Stomach (tissue), 9 donors: ENCODE measurements around the gene PRKAR2B. TPM values are rescaled to one million over a fixed set of nuclear protein-coding genes. Genes with fewer than 3 reads are reported as not detected.

Source experiments
- DNase-seq, 2 donors: peaks; one replicate each; pipeline versions ENCODE4 v3.0.0 to v3.0.0-alpha.2; 2013 to 2019
- H3K27ac ChIP-seq, 5 donors: fragments of 200-600 bp in 4 of 5; sonication (generic) in 4 of 5; one replicate each; pipeline ENCODE4 v1.5.1; 2013 to 2019; ENCODE audit warnings: mild to moderate bottlenecking in 1 of 5, moderate library complexity in 1 of 5
- H3K27me3 ChIP-seq, 3 donors: fragments of 200-600 bp; sonication (generic); one replicate each; pipeline ENCODE4 v1.5.1; 2017 to 2019; ENCODE audit warnings: mixed run types in 1 of 3
- H3K36me3 ChIP-seq, 4 donors: fragments of 200-600 bp; sonication (generic); 1 replicate in 3 of 4; 2 replicates in 1 of 4; pipeline ENCODE4 v1.5.1; 2016 to 2019
- H3K4me1 ChIP-seq, 4 donors: fragments of 200-600 bp; sonication (generic); one replicate each; pipeline ENCODE4 v1.5.1; 2016 to 2019
- H3K4me3 ChIP-seq, 4 donors: fragments of 200-600 bp; sonication (generic) in 3 of 4; one replicate each; pipeline ENCODE4 v1.5.1; 2016 to 2019; ENCODE audit warnings: mild to moderate bottlenecking in 1 of 4
- H3K9me3 ChIP-seq, 4 donors: fragments of 200-600 bp; sonication (generic); one replicate each; pipeline ENCODE4 v1.5.1; 2016 to 2019
- EP300 ChIP-seq: sonication (generic); formaldehyde crosslinking; IDR thresholded peaks from one replicate; pipeline ENCODE4 v1.6.1; 2017; ENCODE audit warnings: antibody characterized with exemption
- POLR2A ChIP-seq, 4 donors: fragments of 450-650 bp; IDR thresholded peaks; one replicate each; pipeline ENCODE4 v1.6.1; 2016; ENCODE audit warnings: antibody characterized with exemption in 4 of 4, control low read depth in 2 of 4, mild to moderate bottlenecking in 1 of 4, moderate library complexity in 1 of 4
- POLR2AphosphoS5 ChIP-seq, 3 donors: sonication (generic); formaldehyde crosslinking; IDR thresholded peaks; one replicate each; pipeline ENCODE4 v1.6.1; 2016; ENCODE audit warnings: antibody characterized with exemption in 3 of 3
- WGBS, 5 donors: extraction: QIAGEN DNeasy Blood & Tissue Kit in 3 of 5; methylation state at CpG; one replicate each; pipeline versions ENCODE4 v1.1.5 to v1.1.7; 2013 to 2018; 5-methylcytosine and 5-hydroxymethylcytosine counted together
- intact Hi-C: fragments of 100-400 bp; cut with DNase I; formaldehyde crosslinking; loops from one replicate; pipeline ENCODE4 v1.15.1; 2023; ENCODE audit warnings: low total_unique reads
- polyA plus RNA-seq, 3 donors: library from polyadenylated mRNA; stranded (reverse); fragments of 200-250 nt; gene quantifications; one replicate each; pipeline ENCODE4 v1.2.3, GENCODE V29; 2013
- total RNA-seq, 5 donors: library from RNA; depleted of rRNA; stranded (reverse); fragments of >200 nt; gene quantifications; one replicate each; pipeline versions ENCODE4 v1.1.0 to v1.2.3, GENCODE V29; 2014 to 2016
- TF ChIP-seq, protein P1 (sequence below), 7 experiments: fragments of 450-650 bp in 4 of 7; fragments of 200-600 bp in 3 of 7; sonication (generic) in 3 of 7; IDR thresholded peaks; one replicate each; pipeline ENCODE4 v1.5.1; 2016 to 2019; ENCODE audit warnings: antibody characterized with exemption in 7 of 7, control low read depth in 2 of 7, mild to moderate bottlenecking in 1 of 7
- donor health status: healthy with polysubstance abuse.
- donor health status: Bipolar disorder and iron deficiency.
- donor health status: healthy.

The PRKAR2B gene
- total and polyA plus RNA-seq, 8 donors, result 4.7 to 39.6 (median 15.2) TPM

DNA sequence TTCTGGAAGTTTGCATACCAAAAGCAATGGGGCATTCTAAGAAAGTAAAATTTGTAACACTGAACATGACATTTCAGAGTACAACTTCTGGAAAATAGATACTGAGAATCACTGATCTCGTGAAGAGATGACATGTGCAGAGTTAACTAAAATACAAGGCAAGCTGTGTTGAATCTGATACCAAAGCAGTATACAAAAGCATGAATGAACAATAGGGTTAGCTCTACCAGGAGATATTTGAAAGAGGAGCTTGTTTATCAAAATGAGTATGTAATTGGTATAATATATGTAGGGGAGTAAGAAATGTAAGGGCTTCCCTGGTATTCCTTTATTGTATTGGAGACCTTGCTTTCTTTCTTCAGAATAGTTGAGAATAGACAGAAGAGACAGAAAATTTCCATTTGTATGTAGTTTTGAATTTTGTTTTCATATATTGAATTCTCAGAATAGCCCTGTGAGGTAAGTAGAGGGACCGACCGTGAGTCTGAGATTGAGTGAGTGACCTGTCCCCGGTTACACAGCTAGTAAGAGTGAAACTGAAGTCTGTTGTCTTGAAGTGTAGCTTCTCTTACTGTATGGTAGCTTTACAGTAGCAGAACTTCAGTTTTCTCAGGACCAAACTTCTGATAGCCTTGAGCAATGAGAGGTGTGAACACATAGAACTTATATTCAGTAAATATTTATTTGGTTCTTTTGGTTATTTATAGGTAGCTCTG is 129.3 kb downstream of the PRKAR2B start:
- Histone ChIP-seq H3K4me1 (peaks cover 22 to 87% (median 58%) of the 10 kb centered on the region in 4 donors), H3K27ac (peak overlapping the region in 1 of 5 donors; percentile 5), H3K36me3 (peaks cover 0 to 3% (median 0%) of the 10 kb centered on the region in 4 donors), H3K27me3 (no peaks in the 10 kb centered on the region), H3K9me3 (no peaks in the 10 kb centered on the region), H3K4me3 (no peak overlapping the region)
- TF ChIP-seq POLR2AphosphoS5 (IDR thresholded peaks at IDR 0.05), result no peak
- TF ChIP-seq, protein P1, sequence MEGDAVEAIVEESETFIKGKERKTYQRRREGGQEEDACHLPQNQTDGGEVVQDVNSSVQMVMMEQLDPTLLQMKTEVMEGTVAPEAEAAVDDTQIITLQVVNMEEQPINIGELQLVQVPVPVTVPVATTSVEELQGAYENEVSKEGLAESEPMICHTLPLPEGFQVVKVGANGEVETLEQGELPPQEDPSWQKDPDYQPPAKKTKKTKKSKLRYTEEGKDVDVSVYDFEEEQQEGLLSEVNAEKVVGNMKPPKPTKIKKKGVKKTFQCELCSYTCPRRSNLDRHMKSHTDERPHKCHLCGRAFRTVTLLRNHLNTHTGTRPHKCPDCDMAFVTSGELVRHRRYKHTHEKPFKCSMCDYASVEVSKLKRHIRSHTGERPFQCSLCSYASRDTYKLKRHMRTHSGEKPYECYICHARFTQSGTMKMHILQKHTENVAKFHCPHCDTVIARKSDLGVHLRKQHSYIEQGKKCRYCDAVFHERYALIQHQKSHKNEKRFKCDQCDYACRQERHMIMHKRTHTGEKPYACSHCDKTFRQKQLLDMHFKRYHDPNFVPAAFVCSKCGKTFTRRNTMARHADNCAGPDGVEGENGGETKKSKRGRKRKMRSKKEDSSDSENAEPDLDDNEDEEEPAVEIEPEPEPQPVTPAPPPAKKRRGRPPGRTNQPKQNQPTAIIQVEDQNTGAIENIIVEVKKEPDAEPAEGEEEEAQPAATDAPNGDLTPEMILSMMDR (IDR thresholded peaks at IDR 0.05), result no peak
- TF ChIP-seq EP300, result no peak
- TF ChIP-seq POLR2A (IDR thresholded peaks at IDR 0.05), result no peak
- WGBS, 5 donors, result 30 to 52% (median 34%) methylated on average over 4 of the region's 4 CpGs
- intact Hi-C loops, result no loop called here
- DNase-seq, result no peak

DNA sequence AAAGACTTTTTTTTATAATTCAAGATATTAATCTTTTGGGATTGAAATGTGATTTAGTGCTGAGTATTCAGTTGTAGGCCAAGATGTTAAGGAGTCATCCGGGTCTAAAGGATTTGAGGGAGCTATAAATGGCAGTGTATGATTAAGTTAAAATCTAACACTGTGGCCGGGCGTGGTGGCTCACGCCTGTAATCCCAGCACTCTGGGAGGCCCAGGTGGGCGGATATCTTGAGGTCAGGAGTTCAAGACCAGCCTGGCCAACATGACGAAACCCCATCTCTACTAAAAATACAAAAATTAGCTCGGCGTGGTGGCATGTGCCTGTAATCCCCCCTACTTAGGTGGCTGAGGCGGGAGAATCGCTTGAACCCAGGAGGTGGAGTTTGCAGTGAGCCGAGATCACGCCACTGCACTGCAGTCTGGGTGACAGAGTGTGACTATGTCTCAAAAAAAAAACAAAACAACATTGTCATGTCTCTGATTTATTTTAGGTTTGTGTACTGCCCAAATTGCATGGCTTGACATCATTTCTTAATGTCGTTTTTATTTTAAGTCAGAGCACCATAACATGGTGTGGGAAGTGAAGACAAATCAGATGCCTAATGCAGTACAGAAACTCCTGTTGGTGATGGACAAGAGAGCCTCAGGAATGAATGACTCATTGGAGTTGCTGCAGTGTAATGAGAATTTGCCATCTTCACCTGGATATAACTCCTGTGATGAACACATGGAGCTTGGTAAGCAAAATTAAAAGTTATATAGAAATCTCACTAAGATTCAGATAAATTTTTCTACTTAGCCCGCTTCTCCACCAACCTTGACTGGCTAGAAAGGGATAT is 135.0 kb downstream of the PRKAR2B start:
- TF ChIP-seq POLR2A (IDR thresholded peaks at IDR 0.05) (no peak), POLR2AphosphoS5 (IDR thresholded peaks at IDR 0.05) (no peak), EP300 (no peak)
- TF ChIP-seq, protein P1 (IDR thresholded peaks at IDR 0.05), result no peak
- DNase-seq, result no peak
- peaks cover 7 to 46% (median 46%) of the 10 kb centered on the region in 4 donors for H3K36me3 ChIP-seq
- H3K4me3 ChIP-seq, result no peak overlapping the region
- 77 to 87% (median 82%) methylated on average over 14 of the region's 14 CpGs for WGBS, 5 donors
- peaks cover 16 to 72% (median 45%) of the 10 kb centered on the region in 4 donors for H3K4me1 ChIP-seq
- H3K27me3 ChIP-seq, result no peaks in the 10 kb centered on the region
- no peaks in the 10 kb centered on the region for H3K9me3 ChIP-seq
- intact Hi-C loops, result no loop called here
- peak overlapping the region in 1 of 5 donors; percentile 33 for H3K27ac ChIP-seq

DNA sequence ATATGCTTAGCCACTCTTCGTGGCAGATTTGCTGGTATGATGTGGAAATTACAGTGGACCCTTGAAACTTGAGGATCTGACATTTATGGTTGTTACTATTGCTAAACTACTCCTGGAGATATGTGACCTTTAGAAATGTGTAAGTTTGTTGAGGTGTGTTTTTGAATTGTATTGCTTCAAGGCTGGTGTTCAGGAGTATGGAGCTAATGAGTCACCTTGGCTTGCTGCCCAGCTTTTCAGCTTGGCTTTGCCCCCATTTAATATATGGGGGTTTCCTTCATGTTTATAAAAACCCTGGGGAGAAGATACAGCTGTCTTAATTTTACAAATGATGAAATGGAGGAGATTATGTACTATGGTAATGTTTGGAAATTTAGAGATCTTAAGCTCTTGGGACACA is 135.9 kb downstream of the PRKAR2B start:
- Histone ChIP-seq H3K36me3 (peaks cover 16 to 54% (median 52%) of the 10 kb centered on the region in 4 donors), H3K27ac (peak overlapping the region in 1 of 5 donors; percentile 33), H3K9me3 (no peaks in the 10 kb centered on the region), H3K4me3 (no peak overlapping the region), H3K4me1 (peaks cover 14 to 72% (median 45%) of the 10 kb centered on the region in 4 donors), H3K27me3 (no peaks in the 10 kb centered on the region)
- intact Hi-C loops, result no loop called here
- DNase-seq, result peak; percentile 50 to 83
- 16 to 50% (median 25%) methylated on average over 1 of the region's 1 CpG for WGBS, 5 donors
- TF ChIP-seq EP300, result no peak
- peak in 1 of 3 donors; percentile 34 for TF ChIP-seq POLR2AphosphoS5 (IDR thresholded peaks at IDR 0.05)

DNA sequence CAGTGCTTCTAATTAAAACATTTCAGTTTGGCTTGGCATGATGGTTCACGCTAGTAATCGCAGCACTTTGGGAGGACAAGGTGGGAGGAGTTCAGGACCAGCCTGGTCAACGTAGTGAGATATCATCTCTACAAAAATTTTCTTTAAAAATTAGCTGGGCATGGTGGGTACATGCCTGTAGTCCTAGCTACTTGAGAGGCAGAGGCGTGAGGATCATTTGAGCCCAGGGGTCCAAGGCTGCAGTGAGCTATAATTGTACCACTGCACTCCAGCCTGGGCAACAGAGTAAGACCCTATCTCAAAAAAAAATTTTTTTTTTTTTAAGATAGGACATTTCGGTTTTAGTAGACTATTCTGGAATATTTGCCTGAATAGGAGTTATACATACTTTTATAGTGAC is 136.7 kb downstream of the PRKAR2B start:
- H3K4me1 ChIP-seq, result peaks cover 13 to 71% (median 42%) of the 10 kb centered on the region in 4 donors
- H3K27ac ChIP-seq, result peak overlapping the region in 1 of 5 donors; percentile 33
- intact Hi-C loops, result no loop called here
- no peak overlapping the region for H3K4me3 ChIP-seq
- DNase-seq, result no peak
- 76 to 91% (median 90%) methylated on average over 5 of the region's 5 CpGs for WGBS, 5 donors
- TF ChIP-seq POLR2A (IDR thresholded peaks at IDR 0.05), result no peak
- no peak for TF ChIP-seq EP300
- TF ChIP-seq, protein P1 (IDR thresholded peaks at IDR 0.05), result no peak
- no peak for TF ChIP-seq POLR2AphosphoS5 (IDR thresholded peaks at IDR 0.05)
- H3K36me3 ChIP-seq, result peaks cover 16 to 62% (median 59%) of the 10 kb centered on the region in 4 donors
- no peaks in the 10 kb centered on the region for H3K9me3 ChIP-seq
- H3K27me3 ChIP-seq, result no peaks in the 10 kb centered on the region
